GM18511 (cell line): Measurements from ENCODE around the gene TERC.

Source experiments
- ATAC-seq: cut with Tn5 transposase; IDR thresholded peaks from one replicate; pipeline ENCODE4 v1.9.1; 2021; ENCODE audit warnings: mild to moderate bottlenecking, moderate library complexity; ENCODE audit not compliant: unreplicated experiment

Gene TERC

DNA sequence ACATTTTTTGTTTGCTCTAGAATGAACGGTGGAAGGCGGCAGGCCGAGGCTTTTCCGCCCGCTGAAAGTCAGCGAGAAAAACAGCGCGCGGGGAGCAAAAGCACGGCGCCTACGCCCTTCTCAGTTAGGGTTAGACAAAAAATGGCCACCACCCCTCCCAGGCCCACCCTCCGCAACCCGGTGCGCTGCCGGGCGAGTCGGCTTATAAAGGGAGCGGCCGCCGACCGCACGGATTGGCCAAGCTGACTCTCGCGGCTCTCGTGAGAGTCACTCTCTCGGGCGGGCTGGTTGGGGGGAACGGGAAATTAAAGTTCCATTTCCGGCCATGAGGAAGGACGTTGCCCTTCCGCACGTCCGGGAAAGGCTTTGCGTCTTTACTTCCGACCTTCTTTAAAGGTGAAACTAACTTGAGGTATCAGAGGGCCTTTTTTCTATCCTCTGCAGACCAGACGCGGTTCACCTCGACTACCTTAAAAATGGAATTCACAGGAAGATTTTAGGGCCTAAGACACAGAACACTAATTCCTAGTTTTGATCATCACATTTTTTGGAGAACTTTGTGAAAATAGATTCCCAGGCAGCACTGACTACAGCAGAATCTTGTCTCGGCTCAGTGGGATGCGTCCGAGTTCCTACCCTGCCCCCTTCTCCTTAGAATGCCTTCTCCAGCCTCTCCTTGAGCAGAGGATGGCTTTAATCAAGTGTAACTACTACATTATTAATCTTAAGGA lies at the start of gene TERC:
TERC (minus strand) TSS at position 179 of the 731 bp plus-strand sequence.
- ATAC-seq = peak; percentile 75

DNA sequence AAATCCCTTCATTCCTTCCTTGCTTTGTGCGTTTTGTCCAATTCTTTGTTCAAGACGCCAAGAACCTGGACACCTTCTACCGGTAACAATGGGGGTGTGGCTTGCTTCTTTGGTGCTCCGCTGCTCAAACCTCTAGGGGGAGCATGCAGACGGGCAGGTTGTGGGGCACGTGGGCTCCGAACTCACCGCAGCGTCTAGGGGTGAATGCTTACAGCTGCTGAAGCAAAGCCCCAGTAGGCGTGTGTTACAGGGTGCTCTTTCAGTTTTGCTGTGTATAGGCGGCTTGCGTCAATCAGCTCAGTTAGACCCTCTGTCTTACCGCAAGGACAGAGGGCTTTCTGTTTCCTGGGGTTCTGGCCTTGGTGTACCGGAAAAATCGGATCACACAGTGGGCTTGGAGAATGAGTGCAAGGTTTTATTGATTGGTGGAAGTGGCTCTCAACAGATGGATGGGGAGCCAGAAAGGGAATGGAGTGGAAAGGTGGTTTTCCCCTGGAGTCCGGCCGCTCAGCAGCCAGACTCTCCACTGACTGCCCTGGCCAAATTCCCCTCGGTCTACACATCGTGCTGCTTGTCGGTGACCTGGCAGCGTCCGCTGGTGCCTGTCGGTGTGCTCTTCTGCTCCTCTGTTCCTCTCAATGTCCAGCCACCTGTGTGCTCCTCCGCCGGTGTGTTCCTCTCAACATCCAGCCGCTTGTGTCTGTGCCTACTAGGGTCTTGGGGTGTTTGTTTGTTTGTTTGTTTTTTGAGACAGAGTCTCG lies 49.1 kb upstream of the TERC start:
- peak; percentile 88 for ATAC-seq

DNA sequence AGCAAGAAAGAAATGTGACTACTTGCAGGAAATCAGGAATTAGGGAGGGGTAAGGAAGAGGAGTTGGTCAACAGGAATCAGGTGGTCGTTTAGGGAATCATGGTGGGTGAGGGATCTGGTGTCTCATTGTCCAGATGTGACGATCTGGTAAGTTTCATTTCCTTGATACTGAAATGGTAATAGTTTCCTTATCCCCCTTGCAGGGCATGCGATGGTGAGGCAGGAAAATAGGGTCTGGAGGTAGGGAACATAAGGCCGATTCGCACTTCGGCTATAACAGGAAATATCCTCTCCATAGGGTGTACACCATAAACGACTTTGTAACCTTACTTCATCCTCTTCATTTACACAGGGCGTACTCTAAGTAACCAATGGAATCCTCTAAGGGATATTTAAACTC lies 48.4 kb upstream of the TERC start:
- ATAC-seq = no peak

DNA sequence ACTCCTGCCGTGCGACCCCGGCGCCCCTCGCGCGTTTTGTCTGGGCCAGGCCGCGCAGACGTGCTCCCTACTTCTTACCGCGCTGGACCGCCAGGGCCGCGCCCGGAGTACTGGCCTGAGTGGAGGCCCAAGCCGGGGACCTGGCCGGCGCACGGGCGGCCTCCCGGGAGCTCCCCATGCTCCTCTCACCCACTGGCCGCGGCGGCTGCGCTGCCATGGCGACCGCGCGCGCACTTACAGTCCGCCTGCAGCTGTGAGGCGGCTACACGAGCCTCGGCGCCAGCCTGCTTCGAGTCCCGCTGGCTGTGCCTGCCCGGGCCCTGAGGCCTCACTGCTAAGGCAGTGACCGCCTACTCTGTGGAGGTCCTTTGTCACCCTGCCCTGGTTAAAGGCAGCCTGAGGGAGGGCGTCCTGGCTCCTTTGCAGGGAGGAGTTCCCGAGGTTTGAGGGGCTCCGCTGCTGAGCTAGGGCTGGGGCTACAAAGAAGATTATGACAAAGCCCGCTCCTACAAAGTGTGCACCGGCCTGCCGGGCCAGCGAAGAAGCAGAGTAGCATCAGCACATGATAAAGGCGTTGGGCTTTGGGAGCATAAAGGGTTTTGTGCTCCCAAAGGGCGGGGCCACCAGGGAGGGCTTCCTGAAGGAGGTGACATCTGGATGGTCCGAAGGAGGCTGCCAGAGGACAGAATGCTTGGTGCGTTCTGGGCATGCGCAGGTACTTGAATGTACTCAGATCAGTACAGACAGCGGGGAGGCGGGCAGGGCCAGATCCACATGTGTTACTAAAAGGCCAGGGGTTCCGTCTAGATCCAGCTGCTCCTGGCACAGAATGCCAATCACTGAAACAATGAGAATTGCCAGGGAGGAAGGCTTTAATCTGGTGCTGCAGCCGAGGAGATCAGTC lies 47.7 kb upstream of the TERC start, which contains the start of the genes LRRC34 and LRRIQ4:
LRRC34 (minus strand) TSS at position 573 of the 904 bp plus-strand sequence; CDS start at position 217, 356 bp downstream.
LRRIQ4 (plus strand) TSS at position 539 of the 904 bp plus-strand sequence. CDS start 9,052 bp downstream, outside the sequence.
- peak; percentile 58 for ATAC-seq

DNA sequence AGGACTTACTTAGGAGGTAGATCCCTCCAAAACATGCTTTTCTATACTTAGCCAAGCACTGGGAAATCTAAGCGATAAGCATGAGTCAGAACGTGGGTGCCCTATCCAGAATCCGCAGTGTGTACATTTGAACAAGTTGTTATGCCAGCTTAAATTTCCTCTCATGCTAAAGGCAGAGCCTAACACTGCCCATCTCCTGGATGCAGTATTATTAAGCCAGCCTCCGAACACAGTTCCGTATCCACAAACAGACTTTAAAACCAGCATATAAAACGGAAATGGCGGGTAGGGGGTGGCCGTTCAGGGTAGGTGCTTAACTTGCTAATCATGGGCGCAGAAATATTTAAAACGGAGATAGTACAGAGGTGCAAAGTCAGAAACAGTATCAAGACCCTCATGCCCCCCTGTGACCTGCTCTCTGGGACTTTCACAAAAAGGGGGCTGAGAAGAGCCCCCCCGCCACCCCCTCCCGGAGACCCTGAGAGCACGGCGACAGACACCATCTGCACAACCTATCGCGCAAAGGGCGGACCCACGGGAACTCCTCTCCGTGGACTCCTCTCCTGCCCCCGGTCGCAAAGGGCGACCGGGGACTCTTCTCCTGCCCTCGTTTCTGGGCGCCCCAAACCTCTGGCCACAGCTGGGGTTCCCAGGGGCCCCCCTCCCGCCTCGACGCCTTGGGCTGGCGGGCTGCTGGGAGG lies 46.9 kb upstream of the TERC start:
- ATAC-seq = peak; percentile 12

DNA sequence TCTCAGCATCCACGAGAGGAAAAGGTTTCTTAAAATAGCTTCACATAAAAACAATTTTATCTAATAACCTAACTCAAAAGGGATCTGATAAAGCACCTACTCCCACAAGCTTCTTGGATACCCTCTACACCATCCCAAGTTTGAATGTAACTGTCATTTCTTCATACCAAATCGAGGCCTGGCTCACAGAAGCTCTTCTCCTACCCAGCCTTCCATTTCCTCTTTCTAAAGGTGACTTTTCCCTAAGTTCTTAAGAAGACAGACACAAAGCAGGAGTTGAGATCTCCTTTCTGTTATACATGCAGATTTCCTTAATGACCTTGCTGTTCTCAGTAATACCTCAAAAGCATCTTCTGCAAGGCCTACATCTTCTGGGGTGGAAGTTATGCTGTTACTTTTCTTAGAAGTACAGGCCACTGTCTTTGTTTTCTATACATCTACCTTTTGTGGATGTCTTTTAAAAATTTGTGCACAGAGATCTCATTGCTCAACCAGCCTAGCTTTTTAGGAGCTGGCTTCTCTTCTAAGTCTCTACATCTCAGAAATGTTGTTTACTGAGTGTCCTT lies 44.5 kb upstream of the TERC start:
- ATAC-seq = no peak

DNA sequence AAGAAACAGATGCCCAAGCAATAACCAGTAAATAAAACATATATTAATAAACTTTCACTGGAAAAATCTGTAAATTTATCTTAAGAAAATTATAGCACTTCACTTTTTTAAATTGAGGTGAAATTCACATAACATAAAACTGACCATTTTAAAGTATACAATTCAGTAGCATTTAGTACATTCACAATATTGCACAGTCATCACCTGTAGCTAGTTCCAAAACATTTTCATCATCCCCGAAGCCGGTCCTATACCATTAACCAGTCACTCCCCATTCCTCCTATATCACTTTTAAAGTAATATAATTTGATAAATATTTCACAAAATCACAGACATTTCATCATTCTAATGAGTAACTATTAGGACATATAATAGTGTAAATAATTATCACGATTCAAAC lies 39.8 kb upstream of the TERC start:
- no peak for ATAC-seq

DNA sequence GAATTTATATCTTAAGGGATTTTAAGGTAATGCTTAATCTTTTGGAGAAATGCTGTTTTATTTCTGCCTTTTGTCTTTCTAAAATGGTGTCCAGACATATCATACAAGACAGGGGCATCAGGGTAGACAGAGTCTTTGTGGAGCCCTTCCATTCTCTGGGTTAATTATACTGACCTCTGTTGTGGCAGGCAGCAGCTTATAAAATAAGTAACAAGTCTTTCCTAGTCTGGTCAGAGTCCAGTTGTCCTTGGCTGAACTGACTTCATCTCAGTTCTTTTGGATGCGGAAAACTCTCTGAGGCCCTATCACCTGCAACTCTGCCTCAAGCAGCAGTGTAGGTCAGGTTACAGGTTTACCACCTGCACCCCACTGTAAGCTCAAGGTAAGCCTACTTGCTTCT lies 27.5 kb upstream of the TERC start:
- no peak for ATAC-seq

DNA sequence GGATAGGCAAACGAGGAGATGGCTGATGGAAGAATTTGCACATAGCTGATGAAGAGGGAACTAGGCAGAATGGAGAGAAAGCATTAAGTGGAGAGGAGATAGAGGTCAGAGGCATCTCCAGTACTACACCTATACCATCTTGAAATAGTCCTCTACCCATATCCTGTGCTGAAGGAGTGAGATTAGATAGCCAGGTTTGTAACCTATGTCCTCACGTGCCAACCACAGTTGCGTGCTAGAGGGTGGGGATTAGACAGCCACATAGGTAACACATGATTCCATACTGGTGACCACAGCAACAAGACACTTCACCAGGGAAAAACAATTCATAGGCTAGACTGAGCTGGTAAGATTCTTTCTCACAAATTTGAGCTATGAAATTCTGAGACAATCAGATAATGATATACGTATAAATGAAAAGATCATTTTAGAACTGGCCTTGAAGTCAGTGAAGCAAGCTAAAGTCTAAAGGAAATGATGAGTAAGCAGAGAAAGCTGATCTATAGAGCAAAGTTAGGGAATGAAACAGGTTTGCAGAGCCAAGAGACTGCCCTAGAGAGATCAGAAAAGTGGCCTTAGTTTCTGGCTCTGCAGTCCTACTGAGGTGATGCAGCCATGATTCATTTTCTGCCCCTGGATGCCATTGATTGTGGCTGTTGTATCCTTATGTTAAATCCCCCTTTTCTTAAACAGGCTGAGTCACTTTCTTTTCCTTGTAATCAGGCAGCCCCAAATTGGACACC lies 26.0 kb upstream of the TERC start:
- ATAC-seq = no peak

DNA sequence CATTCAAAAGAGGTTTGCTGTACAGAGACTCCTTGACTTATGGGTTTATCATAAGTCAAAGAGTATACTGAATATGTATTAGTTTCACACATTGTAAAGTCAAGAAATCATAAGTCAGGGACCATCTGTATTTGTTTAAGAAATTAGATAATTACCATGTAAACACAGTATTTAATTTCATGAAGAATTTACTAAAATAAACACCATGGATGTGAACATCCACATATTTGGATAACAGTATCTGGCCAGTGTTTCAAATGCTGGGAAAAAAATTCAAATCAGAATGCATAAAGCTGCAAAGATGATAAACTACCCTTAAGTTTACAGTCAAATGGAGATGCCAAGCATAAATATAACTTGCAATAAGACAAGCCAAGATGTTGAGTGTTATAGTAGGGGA lies 25.4 kb upstream of the TERC start:
- ATAC-seq = no peak

DNA sequence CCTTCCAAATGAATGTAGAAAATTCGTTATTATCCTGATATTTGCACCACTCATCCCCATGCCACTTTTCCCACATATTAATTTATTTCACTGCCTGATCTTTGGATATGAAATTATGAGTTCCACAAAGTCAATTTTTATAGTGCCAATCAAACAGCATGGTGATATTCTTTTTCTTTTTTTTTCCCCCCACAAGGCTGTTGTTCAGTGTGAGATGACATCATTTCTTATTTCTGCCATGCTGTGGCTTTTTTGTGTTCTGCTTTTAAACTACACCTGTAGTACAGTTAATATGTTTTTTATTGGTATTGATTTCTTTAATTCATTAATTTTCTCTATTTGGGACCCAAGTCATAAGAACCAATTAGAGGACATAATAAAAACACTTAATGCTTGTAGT lies 22.9 kb upstream of the TERC start:
- ATAC-seq = no peak

DNA sequence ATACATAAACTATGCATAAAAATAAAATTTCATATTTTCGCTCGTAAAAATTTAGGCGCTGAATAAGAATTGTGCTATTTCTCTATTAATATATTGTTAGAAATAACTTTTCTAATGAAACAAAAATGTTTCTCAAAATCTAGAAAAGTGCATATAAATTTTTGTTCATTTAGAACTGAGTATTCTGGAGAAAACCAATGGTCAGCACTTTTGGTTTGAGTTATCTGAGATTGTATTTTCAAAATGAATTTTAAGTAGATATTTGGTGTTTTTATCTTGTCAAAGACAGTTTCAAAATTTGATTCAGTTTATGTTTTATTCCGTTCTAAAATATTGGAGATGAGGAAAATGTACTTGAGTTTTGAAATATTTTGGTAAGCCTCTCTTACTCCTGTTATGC lies 22.3 kb upstream of the TERC start:
- ATAC-seq = no peak

DNA sequence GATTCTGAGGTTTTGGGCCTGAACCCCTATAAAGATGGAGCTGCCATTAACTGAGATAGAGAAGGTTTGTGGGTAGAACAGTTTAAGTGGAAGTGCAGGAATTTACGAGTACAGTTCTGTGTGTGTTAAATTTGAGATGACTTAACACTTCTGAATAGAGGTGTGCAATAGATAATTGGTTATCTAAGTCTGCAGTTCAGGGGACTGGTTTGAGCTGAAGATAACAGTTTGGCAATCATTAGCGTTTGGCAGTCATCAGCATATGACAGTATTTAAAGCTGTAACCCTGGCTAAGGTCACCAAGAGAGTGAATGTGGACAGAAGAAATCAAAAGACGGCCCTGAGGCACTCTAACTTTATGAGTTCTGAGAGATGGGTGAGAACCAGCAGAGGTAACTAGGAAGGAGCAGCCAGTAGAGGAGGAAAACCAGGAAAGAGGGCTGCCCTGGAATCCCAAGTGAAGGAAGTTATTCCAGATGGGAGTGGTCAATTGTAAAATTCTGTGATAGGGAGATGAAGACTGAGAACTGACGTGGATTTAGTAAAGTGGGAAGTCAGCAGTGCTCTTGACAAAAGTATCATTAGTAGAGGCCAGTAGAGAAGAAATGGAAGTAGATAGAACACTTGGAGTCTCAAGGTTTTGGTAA lies 16.5 kb upstream of the TERC start:
- ATAC-seq = no peak

DNA sequence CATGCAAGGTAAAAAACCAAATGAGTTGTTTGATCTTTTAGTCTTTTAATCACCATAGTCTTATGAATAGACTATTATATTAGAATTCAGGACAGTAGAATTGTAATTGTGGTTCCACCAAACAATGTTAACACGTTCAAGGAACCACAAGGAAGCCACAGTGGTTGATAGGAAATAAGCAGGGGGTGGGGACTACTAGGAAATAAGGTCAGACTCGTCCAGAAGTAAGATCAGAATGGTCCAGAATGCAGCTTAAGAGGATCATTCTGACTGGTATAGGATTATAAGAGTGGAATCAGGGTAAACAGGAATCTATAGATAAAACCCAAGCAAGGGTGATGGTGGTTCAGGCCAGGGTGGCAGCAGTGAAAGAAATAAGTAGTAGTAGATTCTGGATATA lies 15.9 kb upstream of the TERC start:
- no peak for ATAC-seq

DNA sequence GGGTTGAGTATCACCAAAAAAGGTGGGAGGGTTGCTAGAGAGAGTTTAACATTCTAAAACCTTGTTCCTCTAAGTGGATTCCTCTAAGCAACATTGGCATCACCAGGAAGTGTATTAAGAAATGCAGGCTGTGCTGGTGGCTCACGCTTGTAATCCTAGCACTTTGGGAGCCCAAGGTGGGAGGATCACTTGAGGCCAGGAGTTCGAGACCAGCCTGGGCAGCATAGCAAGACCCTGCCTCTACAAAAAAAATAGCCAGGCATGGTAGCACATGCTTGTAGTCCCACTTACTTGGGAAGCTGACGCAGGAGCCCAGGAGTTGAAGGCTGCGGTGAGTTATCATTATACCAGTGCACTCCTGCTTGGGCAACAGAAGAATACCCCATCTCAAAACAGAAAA lies 13.0 kb upstream of the TERC start:
- no peak for ATAC-seq

DNA sequence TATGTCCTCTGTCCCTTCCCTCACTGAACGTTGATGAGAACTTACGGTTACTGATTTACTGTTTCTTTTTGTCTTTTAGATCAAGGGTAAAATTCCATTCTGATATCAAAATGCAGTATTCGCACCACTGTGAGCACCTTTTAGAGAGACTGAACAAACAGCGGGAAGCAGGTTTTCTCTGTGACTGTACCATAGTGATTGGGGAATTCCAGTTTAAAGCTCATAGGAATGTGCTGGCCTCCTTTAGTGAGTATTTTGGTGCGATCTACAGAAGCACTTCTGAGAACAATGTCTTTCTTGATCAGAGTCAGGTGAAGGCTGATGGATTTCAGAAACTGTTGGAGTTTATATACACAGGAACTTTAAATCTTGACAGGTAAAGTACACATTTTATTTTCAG lies 9.3 kb upstream of the TERC start:
- no peak for ATAC-seq

DNA sequence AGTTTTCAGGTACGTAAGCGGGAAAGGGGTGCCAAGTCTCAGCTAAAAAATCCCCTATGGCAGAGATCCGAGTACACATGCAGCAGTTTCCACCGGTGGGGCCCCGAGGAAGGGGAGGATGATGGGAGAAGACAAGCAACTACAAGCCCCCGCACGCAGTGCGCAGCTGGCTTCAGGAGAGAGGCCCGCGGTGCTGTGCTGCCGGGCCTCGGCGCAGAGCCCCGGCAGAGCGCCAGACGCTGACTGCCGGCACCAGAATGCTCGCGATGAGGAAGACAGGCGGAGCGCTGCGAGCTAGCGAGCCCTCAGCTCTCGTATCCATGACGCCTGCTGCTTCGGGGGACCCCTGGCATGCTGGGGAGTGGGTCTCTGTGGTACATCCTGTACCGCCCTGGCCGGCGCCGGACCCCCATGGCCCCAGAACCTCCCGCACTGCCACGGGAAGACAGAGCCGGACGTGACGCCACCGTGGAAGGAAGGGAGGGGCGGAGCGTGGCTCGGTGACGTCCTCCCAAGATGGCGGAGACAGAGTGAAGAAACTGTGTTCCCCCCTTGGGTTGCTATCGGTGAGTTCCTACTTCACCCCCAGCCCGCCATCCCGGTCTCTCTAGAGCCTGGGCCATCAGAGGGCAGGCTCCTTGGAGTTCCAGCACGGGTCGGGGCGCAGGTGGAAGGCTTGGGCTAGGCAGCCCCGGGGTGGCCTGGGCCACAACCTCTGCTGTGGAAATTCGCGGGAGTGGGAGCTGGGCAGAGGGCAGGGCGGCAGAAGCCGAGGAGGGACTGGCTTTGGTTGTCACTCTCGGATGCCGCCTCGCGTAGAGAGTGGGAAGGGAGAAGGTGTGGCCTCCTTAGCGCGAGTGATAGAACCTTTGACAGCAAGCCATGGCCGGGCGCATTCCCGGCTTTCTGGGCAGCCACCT lies 8.3 kb upstream of the TERC start, which contains the start of gene MYNN:
MYNN (plus strand) TSS at position 500 of the 920 bp plus-strand sequence. CDS start 900 bp downstream, outside the sequence.
- ATAC-seq = peak; percentile 85
